ENCODE results near the gene FXYD5. TPM values are rescaled to one million over a fixed set of nuclear protein-coding genes. Genes with fewer than 3 reads are reported as not detected.

The FXYD5 gene
- polyA plus RNA-seq, 2 of the 4 experiments (the other 2 are of a cell fraction): 70.8 to 113 TPM

- CTCF ChIA-PET: interaction anchor here (0.8 to 1.2 kb wide), 2 partner anchors 9 to 27 kb away, joined by 3 read pairs; no protein-coding TSS in a partner anchor
- Histone ChIP-seq H3K27ac (no peak overlapping the region), H3K9me3 (no peaks in the 10 kb centered on the region; the same call in 2 of the 3 replicates), H3K4me3 (no peak overlapping the region), H3K4me1 (no peaks in the 10 kb centered on the region), H3K4me2 (no peak overlapping the region)
- ATAC-seq (0 out of 6 replicates have a peak, but pooled peaks of 1 of the 2 experiments have one; percentile 17), DNase-seq (ENCODE audit: low read depth in 1 of 2, low spot score in 1 of 2) (no peak), FAIRE-seq (no peak)
- 48% methylated on average over 13 of the region's 13 CpGs for WGBS (ENCODE audit: missing lambda C conversion rate)
- TF ChIP-seq CEBPB (IDR thresholded peaks at IDR 0.05): no peak
- TF ChIP-seq MYC (IDR thresholded peaks at IDR 0.05; ENCODE audit: borderline replicate concordance, low read length): no peak
- TF ChIP-seq SREBF2 (IDR thresholded peaks at IDR 0.05): no peak
- TF ChIP-seq, protein P1, sequence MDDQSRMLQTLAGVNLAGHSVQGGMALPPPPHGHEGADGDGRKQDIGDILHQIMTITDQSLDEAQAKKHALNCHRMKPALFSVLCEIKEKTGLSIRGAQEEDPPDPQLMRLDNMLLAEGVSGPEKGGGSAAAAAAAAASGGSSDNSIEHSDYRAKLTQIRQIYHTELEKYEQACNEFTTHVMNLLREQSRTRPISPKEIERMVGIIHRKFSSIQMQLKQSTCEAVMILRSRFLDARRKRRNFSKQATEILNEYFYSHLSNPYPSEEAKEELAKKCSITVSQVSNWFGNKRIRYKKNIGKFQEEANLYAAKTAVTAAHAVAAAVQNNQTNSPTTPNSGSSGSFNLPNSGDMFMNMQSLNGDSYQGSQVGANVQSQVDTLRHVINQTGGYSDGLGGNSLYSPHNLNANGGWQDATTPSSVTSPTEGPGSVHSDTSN (IDR thresholded peaks at IDR 0.05): no peak
- no peak for TF ChIP-seq CBX8 (IDR thresholded peaks at IDR 0.05)
- POLR2A ChIA-PET: no interaction called here
These were observed 50.5 kb downstream of the FXYD5 start for GRCh38 chr19:35204799-35205732.

GRCh38 chr19:35205733-35206323, 51.3 kb downstream of the FXYD5 start:
- H3K27ac ChIP-seq: no peak overlapping the region
- H3K4me2 ChIP-seq: no peak overlapping the region
- TF ChIP-seq, protein P2, sequence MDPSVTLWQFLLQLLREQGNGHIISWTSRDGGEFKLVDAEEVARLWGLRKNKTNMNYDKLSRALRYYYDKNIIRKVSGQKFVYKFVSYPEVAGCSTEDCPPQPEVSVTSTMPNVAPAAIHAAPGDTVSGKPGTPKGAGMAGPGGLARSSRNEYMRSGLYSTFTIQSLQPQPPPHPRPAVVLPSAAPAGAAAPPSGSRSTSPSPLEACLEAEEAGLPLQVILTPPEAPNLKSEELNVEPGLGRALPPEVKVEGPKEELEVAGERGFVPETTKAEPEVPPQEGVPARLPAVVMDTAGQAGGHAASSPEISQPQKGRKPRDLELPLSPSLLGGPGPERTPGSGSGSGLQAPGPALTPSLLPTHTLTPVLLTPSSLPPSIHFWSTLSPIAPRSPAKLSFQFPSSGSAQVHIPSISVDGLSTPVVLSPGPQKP (IDR thresholded peaks at IDR 0.05; ENCODE audit: low read depth, low read length): no peak
- no peak for TF ChIP-seq ESRRA (IDR thresholded peaks at IDR 0.05; ENCODE audit: borderline replicate concordance, low read length)
- no peak for DNase-seq (ENCODE audit: low read depth in 1 of 2, low spot score in 1 of 2)
- 54% methylated on average over 6 of the region's 6 CpGs for WGBS (ENCODE audit: missing lambda C conversion rate)
- ChIA-PET CTCF (interaction anchor here (0.8 kb wide), 1 partner anchor 9 kb away, joined by 3 read pairs; no protein-coding TSS in a partner anchor), POLR2A (no interaction called here)
- no peak overlapping the region for H3K4me3 ChIP-seq
- H3K9me3 ChIP-seq: no peaks in the 10 kb centered on the region; the same call in 2 of the 3 replicates
- H3K4me1 ChIP-seq: no peaks in the 10 kb centered on the region
- no peak for ATAC-seq
- FAIRE-seq: no peak

- Histone ChIP-seq H3K4me1 (no peaks in the 10 kb centered on the region), H3K4me3 (no peak overlapping the region), H3K9me3 (no peaks in the 10 kb centered on the region; the same call in 2 of the 3 replicates), H3K4me2 (no peak overlapping the region), H3K27ac (no peak overlapping the region)
- ChIA-PET POLR2A (no interaction called here), CTCF (no interaction called here)
- DNase-seq (ENCODE audit: low read depth in 1 of 2, low spot score in 1 of 2): no peak
- 40% methylated on average over 5 of the region's 5 CpGs for WGBS (ENCODE audit: missing lambda C conversion rate)
- TF ChIP-seq KDM1A (IDR thresholded peaks at IDR 0.05; ENCODE audit: low read depth): no peak
- TF ChIP-seq RAD21 (conservative IDR thresholded peaks at IDR 0.05 in 1 of 2, IDR thresholded peaks at IDR 0.05 in 1 of 2): no peak
- TF ChIP-seq JUN (IDR thresholded peaks at IDR 0.05): no peak
- TF ChIP-seq ZC3H11A (IDR thresholded peaks at IDR 0.05): no peak
- TF ChIP-seq ZSCAN20 (CRISPR knock-in tag; IDR thresholded peaks at IDR 0.05): no peak
- no peak for TF ChIP-seq FOSL2 (IDR thresholded peaks at IDR 0.05)
- TF ChIP-seq FOSL2 (CRISPR knock-in tag; IDR thresholded peaks at IDR 0.05): no peak
- TF ChIP-seq POLR2AphosphoS2 (conservative IDR thresholded peaks at IDR 0.05; ENCODE audit: low read length): no peak
- TF ChIP-seq RNF2 (IDR thresholded peaks at IDR 0.05; ENCODE audit: borderline replicate concordance, low read depth): no peak
- no peak for TF ChIP-seq HES2 (IDR thresholded peaks at IDR 0.05)
- TF ChIP-seq HOXB5 (CRISPR knock-in tag; IDR thresholded peaks at IDR 0.05): no peak
- TF ChIP-seq ZNF302 (CRISPR knock-in tag; IDR thresholded peaks at IDR 0.05): no peak
- no peak for FAIRE-seq
- no peak for ATAC-seq
These were observed 51.8 kb downstream of the FXYD5 start for GRCh38 chr19:35206379-35206778.
